DMS53 (cell line): ENCODE results near the gene TMEM40.
"Not testable (repeated sequence)": the region's sequence is repeated elsewhere in the genome, so short reads cannot be mapped to it uniquely, and the experiment has no call there.

Source experiments
- DNase-seq: peaks from one replicate; lab custom pipeline; 2025; lab: John Stamatoyannopoulos, UW

TMEM40 gene

GRCh38 chr3:12775970-12776369 is 16.9 kb upstream of the TMEM40 start:
- not testable (repeated sequence) for DNase-seq

- DNase-seq = no peak
Measured at GRCh38 chr3:12775226-12775625, 16.2 kb upstream of the TMEM40 start.

- DNase-seq = no peak
Measured at GRCh38 chr3:12774619-12775018, 15.6 kb upstream of the TMEM40 start.

GRCh38 chr3:12773710-12774086 is 14.6 kb upstream of the TMEM40 start:
- no peak for DNase-seq

- no peak for DNase-seq
Measured at GRCh38 chr3:12773030-12773709, 14.1 kb upstream of the TMEM40 start.

GRCh38 chr3:12772462-12772861 is 13.4 kb upstream of the TMEM40 start:
- DNase-seq = no peak

GRCh38 chr3:12771236-12771635 is 12.2 kb upstream of the TMEM40 start:
- DNase-seq = no peak

GRCh38 chr3:12769761-12770160 is 10.7 kb upstream of the TMEM40 start:
- no peak for DNase-seq

- DNase-seq = no peak
Measured at GRCh38 chr3:12768579-12769527, 9.8 kb upstream of the TMEM40 start.

- DNase-seq = no peak
Measured at GRCh38 chr3:12766541-12766940, 7.5 kb upstream of the TMEM40 start.

- DNase-seq = no peak
Measured at GRCh38 chr3:12764171-12764776, 5.2 kb upstream of the TMEM40 start.

- DNase-seq = no peak
Measured at GRCh38 chr3:12759693-12760565, 870 bp upstream of the TMEM40 start.

GRCh38 chr3:12758025-12758781 is 856 bp downstream of the TMEM40 start:
- DNase-seq = no peak

- no peak for DNase-seq
Measured at GRCh38 chr3:12756635-12757034, 2.4 kb downstream of the TMEM40 start.

- DNase-seq = no peak
Measured at GRCh38 chr3:12756175-12756574, 2.9 kb downstream of the TMEM40 start.

GRCh38 chr3:12755754-12756153 is 3.3 kb downstream of the TMEM40 start:
- DNase-seq = no peak

GRCh38 chr3:12754313-12754712 is 4.7 kb downstream of the TMEM40 start:
- no peak for DNase-seq

- DNase-seq = peak; percentile 14
Measured at GRCh38 chr3:12753275-12754028, 5.6 kb downstream of the TMEM40 start.

GRCh38 chr3:12752809-12753208 is 6.2 kb downstream of the TMEM40 start:
- DNase-seq = peak; percentile 3

- no peak for DNase-seq
Measured at GRCh38 chr3:12752102-12752501, 7.0 kb downstream of the TMEM40 start.
